ENCODE measurements around the gene CA7. TPM values are rescaled to one million over a fixed set of nuclear protein-coding genes. Genes with fewer than 3 reads are reported as not detected.

Gene CA7
- total RNA-seq, 1 donor from 2014 or later: not detected

DNA sequence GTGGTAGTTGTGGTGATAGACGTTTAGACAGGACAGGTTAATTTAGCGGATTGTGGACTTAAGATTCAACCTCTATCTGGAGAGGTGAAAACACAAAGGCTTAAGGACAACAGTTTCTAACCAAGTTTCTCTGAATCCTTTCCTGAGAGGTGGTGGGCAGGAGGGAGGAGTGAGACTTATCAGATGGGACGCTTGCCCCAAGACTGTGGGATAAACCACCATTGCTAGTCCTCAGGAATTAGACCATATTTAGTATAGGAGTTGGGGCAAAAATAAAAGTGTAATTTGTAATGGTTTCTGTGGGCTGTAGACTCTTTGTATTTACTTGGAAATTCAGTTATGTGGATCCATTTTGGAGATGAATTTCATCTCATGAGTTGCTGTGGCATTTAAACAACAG is 42.7 kb downstream of the CA7 start:
- Mint-ChIP-seq H3K27me3 (ENCODE audit: low read depth) (no peaks in the 10 kb centered on the region), H3K27ac (ENCODE audit: unreplicated experiment) (no peak overlapping the region), H3K4me3 (no peak overlapping the region), H3K4me1 (peaks cover 2% of the 10 kb centered on the region), H3K36me3 (ENCODE audit: low read depth) (no peaks in the 10 kb centered on the region), H3K9me3 (no peaks in the 10 kb centered on the region)
- TF ChIP-seq, protein P1, sequence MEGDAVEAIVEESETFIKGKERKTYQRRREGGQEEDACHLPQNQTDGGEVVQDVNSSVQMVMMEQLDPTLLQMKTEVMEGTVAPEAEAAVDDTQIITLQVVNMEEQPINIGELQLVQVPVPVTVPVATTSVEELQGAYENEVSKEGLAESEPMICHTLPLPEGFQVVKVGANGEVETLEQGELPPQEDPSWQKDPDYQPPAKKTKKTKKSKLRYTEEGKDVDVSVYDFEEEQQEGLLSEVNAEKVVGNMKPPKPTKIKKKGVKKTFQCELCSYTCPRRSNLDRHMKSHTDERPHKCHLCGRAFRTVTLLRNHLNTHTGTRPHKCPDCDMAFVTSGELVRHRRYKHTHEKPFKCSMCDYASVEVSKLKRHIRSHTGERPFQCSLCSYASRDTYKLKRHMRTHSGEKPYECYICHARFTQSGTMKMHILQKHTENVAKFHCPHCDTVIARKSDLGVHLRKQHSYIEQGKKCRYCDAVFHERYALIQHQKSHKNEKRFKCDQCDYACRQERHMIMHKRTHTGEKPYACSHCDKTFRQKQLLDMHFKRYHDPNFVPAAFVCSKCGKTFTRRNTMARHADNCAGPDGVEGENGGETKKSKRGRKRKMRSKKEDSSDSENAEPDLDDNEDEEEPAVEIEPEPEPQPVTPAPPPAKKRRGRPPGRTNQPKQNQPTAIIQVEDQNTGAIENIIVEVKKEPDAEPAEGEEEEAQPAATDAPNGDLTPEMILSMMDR (conservative IDR thresholded peaks at IDR 0.05): no peak
- DNase-seq (ENCODE audit: low read depth, low spot score): no peak

DNA sequence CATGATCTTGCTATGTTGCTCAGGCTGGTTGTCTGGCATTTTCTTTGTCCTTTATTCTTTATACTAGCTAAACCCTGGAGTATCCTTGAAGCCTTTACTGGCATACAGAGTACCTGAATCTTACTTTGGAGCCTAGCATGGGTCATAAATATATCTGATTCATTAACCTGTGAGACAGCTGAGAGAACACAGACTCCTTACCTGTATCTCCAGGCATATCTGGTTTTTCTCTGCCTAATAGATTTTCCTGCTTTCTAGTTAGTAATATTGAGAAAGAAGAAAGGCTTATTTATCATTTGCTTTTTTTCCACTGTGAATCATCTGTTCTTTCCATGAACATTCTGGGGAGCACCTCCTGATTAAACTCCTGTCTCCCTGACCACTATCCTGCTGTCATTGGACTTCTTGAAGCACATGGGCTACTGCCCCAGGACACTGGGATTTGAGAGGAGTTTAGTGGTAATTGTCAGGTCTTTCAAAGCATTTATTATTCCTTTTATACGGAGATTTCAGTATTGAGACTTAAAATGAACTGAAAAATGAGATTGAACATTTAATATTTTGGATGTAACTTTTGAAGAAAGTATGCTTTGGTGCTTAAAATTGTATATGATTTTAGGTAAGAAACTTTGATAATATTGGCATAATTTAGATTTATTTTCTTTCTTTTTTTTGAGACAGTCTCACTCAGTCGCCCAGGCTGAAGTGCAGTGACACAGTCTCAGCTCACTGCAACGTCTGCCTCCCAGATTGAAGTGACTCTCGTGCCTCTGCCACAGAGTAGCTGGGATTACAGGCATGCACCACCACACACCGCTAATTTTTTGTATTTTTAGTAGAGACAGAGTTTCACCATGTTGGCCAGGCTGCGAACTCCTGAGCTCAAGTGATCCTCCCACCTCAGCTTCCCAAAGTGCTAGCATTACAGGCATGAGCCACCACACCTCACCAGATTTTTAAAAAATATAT is 44.7 kb downstream of the CA7 start:
- TF ChIP-seq, protein P1 (conservative IDR thresholded peaks at IDR 0.05): no peak
- no peak for DNase-seq (ENCODE audit: low read depth, low spot score)
- H3K27ac Mint-ChIP-seq (ENCODE audit: unreplicated experiment): no peak overlapping the region
- H3K36me3 Mint-ChIP-seq (ENCODE audit: low read depth): no peaks in the 10 kb centered on the region
- H3K4me1 Mint-ChIP-seq: no peaks in the 10 kb centered on the region
- no peak overlapping the region for H3K4me3 Mint-ChIP-seq
- H3K9me3 Mint-ChIP-seq: no peaks in the 10 kb centered on the region
- H3K27me3 Mint-ChIP-seq (ENCODE audit: low read depth): no peaks in the 10 kb centered on the region

DNA sequence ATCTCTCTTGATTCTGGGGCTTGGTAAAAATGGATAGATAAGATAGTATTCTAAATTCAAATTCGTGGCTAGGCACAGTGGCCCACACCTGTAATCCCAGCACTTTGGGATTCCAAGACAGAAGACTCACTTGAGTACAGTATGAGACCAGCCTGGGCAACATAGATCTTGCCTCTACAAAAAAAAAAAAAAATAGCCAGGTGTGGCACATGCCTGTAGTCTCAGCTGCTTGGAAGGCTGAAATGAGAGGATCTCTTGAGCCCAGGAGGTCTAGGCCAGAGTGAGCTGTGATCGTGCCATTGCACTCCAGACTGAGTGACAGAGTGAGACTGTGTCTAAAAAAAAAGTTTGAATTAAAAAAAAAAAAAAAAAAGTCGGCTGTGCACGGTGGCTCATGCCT is 45.4 kb downstream of the CA7 start:
- H3K36me3 Mint-ChIP-seq (ENCODE audit: low read depth): no peaks in the 10 kb centered on the region
- TF ChIP-seq, protein P1 (conservative IDR thresholded peaks at IDR 0.05): no peak
- H3K27ac Mint-ChIP-seq (ENCODE audit: unreplicated experiment): no peak overlapping the region
- DNase-seq (ENCODE audit: low read depth, low spot score): no peak
- no peaks in the 10 kb centered on the region for H3K4me1 Mint-ChIP-seq
- H3K9me3 Mint-ChIP-seq: no peaks in the 10 kb centered on the region
- no peak overlapping the region for H3K4me3 Mint-ChIP-seq
- H3K27me3 Mint-ChIP-seq (ENCODE audit: low read depth): no peaks in the 10 kb centered on the region

DNA sequence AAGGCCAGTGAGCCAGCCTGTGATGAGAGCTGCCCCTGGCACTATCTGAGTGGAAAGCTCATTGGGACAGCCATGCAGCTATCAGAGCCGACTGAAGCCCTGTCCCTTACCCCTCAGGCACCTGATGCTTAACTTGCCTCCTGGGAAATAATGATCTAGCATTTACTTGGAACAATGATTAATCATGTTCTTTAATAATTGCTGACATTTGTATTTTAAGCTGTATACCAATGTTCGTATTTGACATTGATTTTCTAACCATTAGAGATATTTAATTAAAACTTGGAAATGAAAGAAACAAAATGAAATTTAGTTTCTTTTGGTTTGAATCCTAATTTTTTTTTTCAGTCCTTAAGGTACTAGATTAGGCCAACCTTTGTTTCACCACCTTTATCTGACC is 46.6 kb downstream of the CA7 start:
- TF ChIP-seq, protein P1 (conservative IDR thresholded peaks at IDR 0.05): no peak
- no peaks in the 10 kb centered on the region for H3K9me3 Mint-ChIP-seq

DNA sequence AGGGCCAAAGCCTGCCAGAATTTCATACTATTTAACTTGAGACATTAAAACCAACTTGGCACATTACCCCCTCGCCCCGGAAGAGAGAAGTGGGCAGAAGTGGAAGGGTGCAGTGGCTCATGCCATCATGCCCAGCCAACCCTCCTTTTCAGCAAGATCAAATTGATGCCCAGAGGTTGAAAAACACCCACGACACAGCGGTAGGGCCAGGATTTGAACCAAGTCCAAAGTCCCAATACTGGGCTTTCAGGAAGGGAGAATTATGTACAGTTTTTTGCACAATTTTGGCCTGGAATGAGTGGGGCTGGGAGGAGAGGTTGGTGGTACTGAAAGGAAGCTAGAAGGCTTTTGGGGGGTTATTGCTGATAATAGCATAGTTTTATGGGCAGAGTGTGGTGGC is 47.1 kb downstream of the CA7 start:
- Mint-ChIP-seq H3K9me3 (no peaks in the 10 kb centered on the region), H3K4me1 (no peaks in the 10 kb centered on the region), H3K4me3 (no peak overlapping the region), H3K36me3 (ENCODE audit: low read depth) (no peaks in the 10 kb centered on the region), H3K27ac (ENCODE audit: unreplicated experiment) (no peak overlapping the region), H3K27me3 (ENCODE audit: low read depth) (no peaks in the 10 kb centered on the region)
- TF ChIP-seq, protein P1 (conservative IDR thresholded peaks at IDR 0.05): no peak
- DNase-seq (ENCODE audit: low read depth, low spot score): no peak

More for the DNA sequence above, 46.6 kb downstream of the CA7 start:
- no peaks in the 10 kb centered on the region for H3K4me1 Mint-ChIP-seq
- no peaks in the 10 kb centered on the region for H3K27me3 Mint-ChIP-seq (ENCODE audit: low read depth)
- H3K4me3 Mint-ChIP-seq: no peak overlapping the region
- no peak overlapping the region for H3K27ac Mint-ChIP-seq (ENCODE audit: unreplicated experiment)
- no peak for DNase-seq (ENCODE audit: low read depth, low spot score)
- H3K36me3 Mint-ChIP-seq (ENCODE audit: low read depth): no peaks in the 10 kb centered on the region

All from neural crest cell (in vitro differentiated cells).